ENCODE results near the gene NINL.

The NINL gene

GRCh38 chr20:25547063-25547462, 38.3 kb downstream of the NINL start:
- no peak overlapping the region for H3K4me2 ChIP-seq (ENCODE audit: insufficient read depth, low read length, poor library complexity, severe bottlenecking)
- H3K4ac ChIP-seq (ENCODE audit: low read length), result no peak overlapping the region
- no peak overlapping the region for H3K23ac ChIP-seq (ENCODE audit: low read depth, low read length, poor library complexity)
- no peak overlapping the region for H4K8ac ChIP-seq (ENCODE audit: low read depth, low read length)
- no peak overlapping the region for H3K18ac ChIP-seq (ENCODE audit: low read length)
- no peak overlapping the region for H2AFZ ChIP-seq (ENCODE audit: low read length)
- no peak overlapping the region for H3K9ac ChIP-seq (ENCODE audit: low read depth, low read length, poor library complexity)
- H3K27me3 ChIP-seq (ENCODE audit: control insufficient read depth in 3 of 3, insufficient read depth in 3 of 3, low read depth in 1 of 3, low read length in 3 of 3), result no peaks in the 10 kb centered on the region
- no peak overlapping the region for H3K14ac ChIP-seq (ENCODE audit: low read length)
- peaks cover 2 to 20% of the 10 kb centered on the region in 2 donors for H3K36me3 ChIP-seq (replicated peaks in 1 of 2; ENCODE audit: control insufficient read depth in 2 of 2, insufficient read depth in 2 of 2, low read length in 2 of 2)
- DNase-seq (ENCODE audit: low spot score), result no peak
- H2BK12ac ChIP-seq (ENCODE audit: low read length), result no peak overlapping the region
- no peak overlapping the region for H3K27ac ChIP-seq (replicated peaks; ENCODE audit: low read length)
- no peak overlapping the region for H2BK5ac ChIP-seq (ENCODE audit: low read length)
- no CpG with 5 or more reads among the region's 4 CpGs for WGBS, 2 donors (ENCODE audit: extremely low coverage in 2 of 2, insufficient read length in 2 of 2, insufficient replicate concordance in 1 of 2)
- H4K91ac ChIP-seq (ENCODE audit: low read depth, low read length, poor library complexity), result no peak overlapping the region
- H2BK15ac ChIP-seq (ENCODE audit: low read length), result no peak overlapping the region
- no peak overlapping the region for H3K4me3 ChIP-seq (ENCODE audit: low read length in 2 of 2)
- no peak overlapping the region for H2BK120ac ChIP-seq (ENCODE audit: low read depth, low read length)
- H3K9me3 ChIP-seq (replicated peaks in 1 of 2; ENCODE audit: control insufficient read depth in 2 of 2, insufficient read depth in 1 of 2, low read depth in 1 of 2, low read length in 2 of 2), result no peaks in the 10 kb centered on the region
- H3K79me1 ChIP-seq (ENCODE audit: low read depth, low read length), result no peaks in the 10 kb centered on the region
- peaks cover 18 to 28% of the 10 kb centered on the region in 2 donors for H3K4me1 ChIP-seq (ENCODE audit: control insufficient read depth in 2 of 2, insufficient read depth in 1 of 2, low read depth in 1 of 2, low read length in 2 of 2)
- H2AK5ac ChIP-seq (ENCODE audit: low read depth, low read length), result no peak overlapping the region

GRCh38 chr20:25546048-25546447, 39.3 kb downstream of the NINL start:
- H3K9me3 ChIP-seq (replicated peaks in 1 of 2; ENCODE audit: control insufficient read depth in 2 of 2, insufficient read depth in 1 of 2, low read depth in 1 of 2, low read length in 2 of 2), result no peaks in the 10 kb centered on the region
- H3K4ac ChIP-seq (ENCODE audit: low read length), result no peak overlapping the region
- H2AFZ ChIP-seq (ENCODE audit: low read length), result no peak overlapping the region
- H2AK5ac ChIP-seq (ENCODE audit: low read depth, low read length), result no peak overlapping the region
- H3K27me3 ChIP-seq (ENCODE audit: control insufficient read depth in 3 of 3, insufficient read depth in 3 of 3, low read depth in 1 of 3, low read length in 3 of 3), result no peaks in the 10 kb centered on the region
- H2BK12ac ChIP-seq (ENCODE audit: low read length), result no peak overlapping the region
- no peak overlapping the region for H3K4me2 ChIP-seq (ENCODE audit: insufficient read depth, low read length, poor library complexity, severe bottlenecking)
- H3K18ac ChIP-seq (ENCODE audit: low read length), result no peak overlapping the region
- no CpG with 5 or more reads among the region's 4 CpGs for WGBS, 2 donors (ENCODE audit: extremely low coverage in 2 of 2, insufficient read length in 2 of 2, insufficient replicate concordance in 1 of 2)
- H3K4me3 ChIP-seq (ENCODE audit: low read length in 2 of 2), result no peak overlapping the region
- H3K79me1 ChIP-seq (ENCODE audit: low read depth, low read length), result no peaks in the 10 kb centered on the region
- H2BK120ac ChIP-seq (ENCODE audit: low read depth, low read length), result no peak overlapping the region
- DNase-seq (ENCODE audit: low spot score), result no peak
- H2BK5ac ChIP-seq (ENCODE audit: low read length), result no peak overlapping the region
- peaks cover 13 to 28% of the 10 kb centered on the region in 2 donors for H3K4me1 ChIP-seq (ENCODE audit: control insufficient read depth in 2 of 2, insufficient read depth in 1 of 2, low read depth in 1 of 2, low read length in 2 of 2)
- no peak overlapping the region for H3K14ac ChIP-seq (ENCODE audit: low read length)
- no peak overlapping the region for H3K23ac ChIP-seq (ENCODE audit: low read depth, low read length, poor library complexity)
- peaks cover 2 to 20% of the 10 kb centered on the region in 2 donors for H3K36me3 ChIP-seq (replicated peaks in 1 of 2; ENCODE audit: control insufficient read depth in 2 of 2, insufficient read depth in 2 of 2, low read length in 2 of 2)
- no peak overlapping the region for H3K9ac ChIP-seq (ENCODE audit: low read depth, low read length, poor library complexity)
- no peak overlapping the region for H4K8ac ChIP-seq (ENCODE audit: low read depth, low read length)
- H2BK15ac ChIP-seq (ENCODE audit: low read length), result no peak overlapping the region
- no peak overlapping the region for H3K27ac ChIP-seq (replicated peaks; ENCODE audit: low read length)
- H4K91ac ChIP-seq (ENCODE audit: low read depth, low read length, poor library complexity), result no peak overlapping the region

- DNase-seq (ENCODE audit: low spot score), result no peak
- no peak overlapping the region for H3K27ac ChIP-seq (replicated peaks; ENCODE audit: low read length)
- no peak overlapping the region for H2BK120ac ChIP-seq (ENCODE audit: low read depth, low read length)
- no peak overlapping the region for H4K91ac ChIP-seq (ENCODE audit: low read depth, low read length, poor library complexity)
- H2AK5ac ChIP-seq (ENCODE audit: low read depth, low read length), result no peak overlapping the region
- H4K8ac ChIP-seq (ENCODE audit: low read depth, low read length), result no peak overlapping the region
- no peak overlapping the region for H2BK12ac ChIP-seq (ENCODE audit: low read length)
- H3K4me1 ChIP-seq (ENCODE audit: control insufficient read depth in 2 of 2, insufficient read depth in 1 of 2, low read depth in 1 of 2, low read length in 2 of 2), result peaks cover 11 to 28% of the 10 kb centered on the region in 2 donors
- H3K9me3 ChIP-seq (replicated peaks in 1 of 2; ENCODE audit: control insufficient read depth in 2 of 2, insufficient read depth in 1 of 2, low read depth in 1 of 2, low read length in 2 of 2), result no peaks in the 10 kb centered on the region
- no peak overlapping the region for H3K4me2 ChIP-seq (ENCODE audit: insufficient read depth, low read length, poor library complexity, severe bottlenecking)
- peaks cover 2 to 20% of the 10 kb centered on the region in 2 donors for H3K36me3 ChIP-seq (replicated peaks in 1 of 2; ENCODE audit: control insufficient read depth in 2 of 2, insufficient read depth in 2 of 2, low read length in 2 of 2)
- no peak overlapping the region for H3K4me3 ChIP-seq (ENCODE audit: low read length in 2 of 2)
- no peak overlapping the region for H2AFZ ChIP-seq (ENCODE audit: low read length)
- no peak overlapping the region for H3K4ac ChIP-seq (ENCODE audit: low read length)
- H2BK15ac ChIP-seq (ENCODE audit: low read length), result no peak overlapping the region
- no CpG with 5 or more reads among the region's 3 CpGs for WGBS, 2 donors (ENCODE audit: extremely low coverage in 2 of 2, insufficient read length in 2 of 2, insufficient replicate concordance in 1 of 2)
- no peaks in the 10 kb centered on the region for H3K27me3 ChIP-seq (ENCODE audit: control insufficient read depth in 3 of 3, insufficient read depth in 3 of 3, low read depth in 1 of 3, low read length in 3 of 3)
- no peak overlapping the region for H3K23ac ChIP-seq (ENCODE audit: low read depth, low read length, poor library complexity)
- H3K14ac ChIP-seq (ENCODE audit: low read length), result no peak overlapping the region
- H3K9ac ChIP-seq (ENCODE audit: low read depth, low read length, poor library complexity), result no peak overlapping the region
- H3K18ac ChIP-seq (ENCODE audit: low read length), result no peak overlapping the region
- no peaks in the 10 kb centered on the region for H3K79me1 ChIP-seq (ENCODE audit: low read depth, low read length)
- H2BK5ac ChIP-seq (ENCODE audit: low read length), result no peak overlapping the region
Observed at GRCh38 chr20:25545171-25545570, 40.2 kb downstream of the NINL start.

- no peak for DNase-seq (ENCODE audit: low spot score)
- no peak overlapping the region for H3K18ac ChIP-seq (ENCODE audit: low read length)
- H2AFZ ChIP-seq (ENCODE audit: low read length), result no peak overlapping the region
- H3K4me2 ChIP-seq (ENCODE audit: insufficient read depth, low read length, poor library complexity, severe bottlenecking), result no peak overlapping the region
- no peak overlapping the region for H3K27ac ChIP-seq (replicated peaks; ENCODE audit: low read length)
- no peak overlapping the region for H4K91ac ChIP-seq (ENCODE audit: low read depth, low read length, poor library complexity)
- peaks cover 2 to 20% of the 10 kb centered on the region in 2 donors for H3K36me3 ChIP-seq (replicated peaks in 1 of 2; ENCODE audit: control insufficient read depth in 2 of 2, insufficient read depth in 2 of 2, low read length in 2 of 2)
- H3K23ac ChIP-seq (ENCODE audit: low read depth, low read length, poor library complexity), result no peak overlapping the region
- H3K9ac ChIP-seq (ENCODE audit: low read depth, low read length, poor library complexity), result no peak overlapping the region
- H2AK5ac ChIP-seq (ENCODE audit: low read depth, low read length), result no peak overlapping the region
- no peaks in the 10 kb centered on the region for H3K27me3 ChIP-seq (ENCODE audit: control insufficient read depth in 3 of 3, insufficient read depth in 3 of 3, low read depth in 1 of 3, low read length in 3 of 3)
- no peak overlapping the region for H3K4ac ChIP-seq (ENCODE audit: low read length)
- no peak overlapping the region for H2BK12ac ChIP-seq (ENCODE audit: low read length)
- no peak overlapping the region for H4K8ac ChIP-seq (ENCODE audit: low read depth, low read length)
- WGBS, 2 donors (ENCODE audit: extremely low coverage in 2 of 2, insufficient read length in 2 of 2, insufficient replicate concordance in 1 of 2), result no CpG with 5 or more reads among the region's 1 CpG
- H2BK15ac ChIP-seq (ENCODE audit: low read length), result no peak overlapping the region
- H3K9me3 ChIP-seq (replicated peaks in 1 of 2; ENCODE audit: control insufficient read depth in 2 of 2, insufficient read depth in 1 of 2, low read depth in 1 of 2, low read length in 2 of 2), result no peaks in the 10 kb centered on the region
- peaks cover 7 to 26% of the 10 kb centered on the region in 2 donors for H3K4me1 ChIP-seq (ENCODE audit: control insufficient read depth in 2 of 2, insufficient read depth in 1 of 2, low read depth in 1 of 2, low read length in 2 of 2)
- no peak overlapping the region for H3K4me3 ChIP-seq (ENCODE audit: low read length in 2 of 2)
- no peaks in the 10 kb centered on the region for H3K79me1 ChIP-seq (ENCODE audit: low read depth, low read length)
- H3K14ac ChIP-seq (ENCODE audit: low read length), result no peak overlapping the region
- H2BK120ac ChIP-seq (ENCODE audit: low read depth, low read length), result no peak overlapping the region
- no peak overlapping the region for H2BK5ac ChIP-seq (ENCODE audit: low read length)
Observed at GRCh38 chr20:25544734-25545133, 40.6 kb downstream of the NINL start.

Data from neuronal stem cell (in vitro differentiated cells).